GM18498 (cell line): Measurements from ENCODE around the gene SP9.

Experiments used
- ATAC-seq: cut with Tn5 transposase; IDR thresholded peaks from one replicate; pipeline ENCODE4 v1.9.1; 2021; ENCODE audit warnings: mild to moderate bottlenecking, moderate library complexity; ENCODE audit not compliant: unreplicated experiment

Gene SP9

DNA sequence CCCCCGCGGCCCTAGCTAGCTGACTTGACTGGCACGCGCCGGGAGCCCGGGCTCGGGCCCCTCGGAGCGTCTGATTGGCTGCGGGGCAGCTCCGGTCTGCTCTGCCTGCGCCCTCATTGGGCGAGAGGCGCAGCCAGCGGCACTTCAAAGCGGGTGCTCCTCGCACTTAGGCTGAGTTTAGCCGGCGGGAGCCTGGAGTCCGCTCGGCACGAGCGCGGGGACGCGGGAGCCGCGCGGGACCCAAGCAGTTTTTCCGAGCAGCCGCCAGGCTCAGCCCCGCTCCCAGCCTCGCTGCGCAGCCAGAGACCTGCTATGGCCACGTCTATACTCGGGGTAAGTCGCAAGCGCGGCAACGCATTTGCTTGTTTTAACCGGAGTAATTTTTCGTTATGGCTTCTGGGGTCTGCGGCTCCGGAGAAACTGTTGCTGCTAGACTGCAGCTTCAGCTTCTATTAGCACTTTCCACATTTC, at the start of gene SP9:
Gene SP9 (plus strand): TSS at position 174 of the 471 bp plus-strand sequence. CDS start 139 bp downstream, at position 313.
- ATAC-seq: no peak

DNA sequence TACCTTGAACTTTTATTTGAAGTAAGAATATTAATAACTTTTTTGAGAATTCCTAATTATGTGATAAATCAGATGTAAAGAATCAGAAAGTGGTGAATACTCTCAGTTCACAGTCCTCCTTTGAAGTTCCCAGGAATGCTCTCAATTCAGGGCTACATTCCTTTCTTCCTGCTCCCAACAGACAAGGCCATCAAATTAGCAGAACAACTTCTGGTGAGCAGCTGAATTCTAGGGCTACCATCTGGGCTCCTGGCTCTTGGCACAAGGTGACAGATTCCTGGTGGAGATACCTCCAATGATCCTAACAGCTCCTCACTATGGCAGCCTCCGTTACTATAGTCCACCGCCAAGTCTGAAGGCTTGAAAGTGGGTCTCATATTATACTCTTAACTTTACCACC, 48.6 kb upstream of the SP9 start:
- no peak for ATAC-seq

DNA sequence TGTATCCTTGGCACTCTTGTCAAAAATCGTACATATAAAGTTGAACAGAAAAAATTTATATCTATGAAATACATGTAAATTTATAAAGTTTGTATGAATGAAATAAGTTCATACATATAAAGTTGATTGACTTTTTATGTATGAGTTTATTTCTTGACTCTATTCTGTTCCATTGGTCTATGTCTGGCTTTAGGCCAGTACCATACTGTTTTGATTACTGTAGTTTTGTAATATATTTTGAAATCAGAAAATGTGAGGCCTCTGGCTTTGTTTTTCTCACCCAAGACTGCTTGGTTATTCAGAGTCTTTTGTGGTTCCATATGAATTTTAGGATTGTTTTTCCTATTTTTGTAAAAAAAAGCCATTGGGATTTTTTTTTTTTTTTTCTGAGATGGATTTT, 41.8 kb upstream of the SP9 start:
- ATAC-seq: no peak

DNA sequence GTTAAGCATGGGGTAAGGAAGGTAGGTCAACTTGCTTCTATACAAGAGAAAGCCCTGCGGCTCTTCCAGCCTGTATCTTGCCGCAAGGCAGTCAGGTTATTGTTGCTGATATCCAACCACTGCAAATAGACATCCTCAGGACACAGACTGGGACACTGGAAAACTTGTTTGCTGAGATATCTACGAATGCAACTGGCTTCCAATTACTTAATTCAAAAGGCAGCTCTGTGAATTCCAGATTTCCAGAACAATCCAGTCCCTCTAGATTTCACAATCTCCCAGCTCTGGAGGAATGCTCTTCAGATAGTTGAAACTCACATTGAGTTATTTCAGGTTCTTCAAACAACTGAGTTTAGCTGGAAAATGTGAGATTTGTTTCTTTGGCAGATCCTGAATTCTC, 34.6 kb upstream of the SP9 start:
- ATAC-seq: no peak

DNA sequence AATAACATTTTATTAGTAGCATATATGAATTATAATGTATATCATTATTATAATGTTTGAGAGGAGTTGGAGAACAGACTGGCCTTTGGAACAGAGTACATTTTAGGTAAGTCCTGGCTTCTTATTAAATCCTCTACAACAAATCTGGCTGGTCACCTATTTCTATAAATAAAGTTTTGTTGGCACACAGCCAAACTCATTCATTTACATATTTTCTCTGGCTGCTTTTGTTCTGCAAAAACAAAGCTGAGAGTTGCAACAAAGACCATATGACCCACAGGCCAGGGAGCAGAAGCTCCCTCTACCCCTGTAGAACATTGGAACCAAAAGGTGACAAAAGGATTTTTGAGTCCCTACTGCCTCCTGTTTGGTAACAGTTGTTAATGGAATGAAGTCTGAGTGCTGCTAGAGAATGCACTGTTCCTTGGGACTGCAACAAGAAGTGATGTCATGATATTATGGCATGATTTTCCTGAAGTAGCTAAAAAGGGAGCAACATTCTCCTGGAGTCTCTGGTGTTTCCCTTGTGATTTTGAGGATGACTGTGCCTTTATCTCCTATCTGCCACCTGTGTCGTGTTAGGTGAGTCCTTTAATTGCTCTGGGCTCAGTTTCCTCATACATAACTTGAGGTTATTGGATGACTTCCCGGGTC, 22.0 kb upstream of the SP9 start:
- ATAC-seq: no peak

DNA sequence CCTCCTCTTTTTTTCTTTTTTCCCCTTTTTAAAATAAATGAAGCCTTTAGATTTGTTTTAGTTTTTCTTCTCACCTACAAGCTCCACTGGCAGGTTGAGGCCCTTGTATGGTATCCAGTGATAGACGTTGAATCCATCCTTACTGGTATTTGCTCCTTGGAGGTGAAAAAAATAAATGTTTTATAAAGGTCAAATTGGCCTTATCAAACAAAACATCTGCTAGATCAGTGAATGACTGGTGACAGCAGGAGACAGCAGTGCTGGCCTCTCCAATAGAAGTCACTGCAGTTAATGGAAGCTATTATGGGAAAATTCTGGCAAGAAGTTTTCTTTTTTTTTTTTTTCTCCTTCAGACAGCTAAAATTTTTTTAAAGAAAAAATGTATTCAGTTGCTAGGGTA, 12.6 kb upstream of the SP9 start:
- no peak for ATAC-seq

DNA sequence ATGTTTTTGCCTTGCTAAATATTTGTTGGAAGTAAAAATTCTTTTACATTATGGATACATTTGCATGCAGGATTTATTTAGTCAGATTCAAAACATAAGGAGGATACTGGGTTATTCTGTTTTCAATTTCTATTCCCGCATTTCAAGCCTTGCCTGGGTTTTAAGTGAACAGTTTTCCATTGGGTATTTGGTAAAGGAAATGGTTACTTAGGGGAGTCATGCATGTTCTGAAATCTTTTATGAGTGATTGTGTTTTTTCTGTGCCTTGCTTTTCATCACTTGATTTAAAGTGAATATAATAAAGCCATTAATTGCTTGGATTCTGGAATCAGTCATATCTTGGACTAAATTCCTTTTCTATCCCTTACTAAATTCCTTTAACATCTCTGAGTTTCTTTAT, 12.0 kb upstream of the SP9 start:
- no peak for ATAC-seq

DNA sequence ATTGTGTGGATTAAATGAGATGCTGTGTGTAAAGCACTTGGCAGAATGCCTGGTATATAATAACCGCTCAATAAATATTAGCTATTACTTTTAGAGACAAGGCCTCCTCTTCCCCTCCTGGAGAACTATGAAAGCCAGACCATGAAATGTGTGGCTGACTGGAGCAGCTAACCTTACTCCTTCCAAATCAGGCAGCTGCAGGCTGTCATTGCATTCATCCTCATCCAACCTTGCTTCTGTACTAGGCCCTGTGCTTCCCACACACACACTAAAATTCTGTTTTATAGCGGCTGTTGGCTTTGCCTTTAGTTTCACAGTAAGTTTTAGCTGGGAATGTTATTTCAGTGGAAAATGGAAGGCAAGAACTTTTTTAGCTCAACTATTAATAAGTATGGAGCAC, 10.2 kb upstream of the SP9 start:
- no peak for ATAC-seq

DNA sequence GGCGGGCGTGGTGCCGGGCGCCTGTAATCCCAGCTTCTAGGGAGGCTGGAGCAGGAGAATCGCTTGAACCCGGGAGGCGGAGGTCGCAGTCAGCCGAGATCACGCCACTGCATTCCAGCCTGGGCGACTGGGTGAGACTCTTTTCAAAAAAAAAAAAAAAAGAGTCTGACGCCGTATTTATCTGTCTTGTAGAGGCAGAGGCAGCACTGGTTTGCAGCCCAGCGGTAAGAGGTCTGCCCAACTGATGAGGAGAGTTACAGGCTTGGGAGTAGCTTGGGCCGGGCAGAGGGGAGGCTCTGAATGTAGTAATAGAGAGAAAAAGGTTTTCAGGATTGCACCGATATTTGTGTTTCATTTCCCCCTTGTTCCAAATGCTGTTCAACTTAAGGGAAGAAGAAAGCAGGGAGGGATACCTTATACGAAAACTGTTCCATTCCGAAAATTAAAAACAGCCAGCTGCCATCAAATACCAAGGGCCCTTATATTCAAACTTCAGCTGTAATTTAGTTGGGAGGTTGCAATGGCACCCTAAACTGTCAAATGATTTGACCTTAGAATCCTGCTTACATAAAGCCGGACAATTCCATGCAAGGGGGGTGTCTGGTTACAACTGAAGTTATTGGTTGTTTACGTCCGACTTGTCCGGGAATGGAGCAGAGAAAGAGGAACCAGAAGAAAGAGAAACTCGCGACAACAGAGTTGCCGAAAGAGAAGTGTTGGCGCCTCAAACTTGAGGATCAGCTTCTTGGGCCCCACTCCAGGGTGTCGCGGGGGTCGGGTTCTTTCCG, 9.2 kb upstream of the SP9 start:
- no peak for ATAC-seq

DNA sequence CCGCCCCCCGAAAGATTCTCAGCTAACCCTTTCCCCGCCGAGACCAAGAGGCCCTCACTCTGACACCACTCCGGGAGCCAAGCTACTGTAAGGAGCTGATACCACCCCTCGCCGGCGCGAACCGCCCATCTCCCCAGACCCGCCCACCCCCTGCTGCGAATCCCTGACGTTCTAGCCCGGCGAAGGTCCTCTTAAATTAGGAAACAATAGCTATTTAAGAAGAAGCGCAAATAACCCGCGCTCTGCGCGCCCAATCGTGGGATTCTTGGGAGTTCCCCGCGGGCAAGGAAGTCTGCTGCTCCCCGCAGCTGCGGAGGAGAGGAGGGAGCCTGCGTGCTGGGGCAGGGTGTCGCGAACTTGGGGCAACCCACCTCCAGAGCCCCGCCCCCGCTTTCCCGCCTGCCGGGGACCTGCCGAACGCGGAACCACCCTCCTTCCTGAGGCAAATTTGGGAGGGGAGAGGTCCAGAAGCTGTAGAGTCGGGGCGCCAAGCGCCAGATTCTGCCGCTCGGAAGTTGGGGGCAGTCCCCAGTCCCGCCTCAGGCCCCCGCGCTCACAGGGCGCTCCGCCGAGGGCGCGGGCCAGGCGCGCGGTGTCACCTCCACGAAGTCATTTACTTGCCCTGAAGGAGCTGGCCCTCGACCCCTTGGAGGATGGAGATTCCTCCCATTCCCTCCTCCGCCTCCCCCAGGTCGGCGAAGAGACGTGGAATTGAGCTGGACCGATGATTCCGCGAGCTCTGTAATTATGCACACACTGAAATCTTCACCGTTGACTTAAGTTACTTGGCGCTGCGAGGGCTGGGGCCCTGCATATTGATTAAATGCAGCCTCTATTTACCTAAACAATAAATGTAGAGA, 8.4 kb upstream of the SP9 start:
- no peak for ATAC-seq

DNA sequence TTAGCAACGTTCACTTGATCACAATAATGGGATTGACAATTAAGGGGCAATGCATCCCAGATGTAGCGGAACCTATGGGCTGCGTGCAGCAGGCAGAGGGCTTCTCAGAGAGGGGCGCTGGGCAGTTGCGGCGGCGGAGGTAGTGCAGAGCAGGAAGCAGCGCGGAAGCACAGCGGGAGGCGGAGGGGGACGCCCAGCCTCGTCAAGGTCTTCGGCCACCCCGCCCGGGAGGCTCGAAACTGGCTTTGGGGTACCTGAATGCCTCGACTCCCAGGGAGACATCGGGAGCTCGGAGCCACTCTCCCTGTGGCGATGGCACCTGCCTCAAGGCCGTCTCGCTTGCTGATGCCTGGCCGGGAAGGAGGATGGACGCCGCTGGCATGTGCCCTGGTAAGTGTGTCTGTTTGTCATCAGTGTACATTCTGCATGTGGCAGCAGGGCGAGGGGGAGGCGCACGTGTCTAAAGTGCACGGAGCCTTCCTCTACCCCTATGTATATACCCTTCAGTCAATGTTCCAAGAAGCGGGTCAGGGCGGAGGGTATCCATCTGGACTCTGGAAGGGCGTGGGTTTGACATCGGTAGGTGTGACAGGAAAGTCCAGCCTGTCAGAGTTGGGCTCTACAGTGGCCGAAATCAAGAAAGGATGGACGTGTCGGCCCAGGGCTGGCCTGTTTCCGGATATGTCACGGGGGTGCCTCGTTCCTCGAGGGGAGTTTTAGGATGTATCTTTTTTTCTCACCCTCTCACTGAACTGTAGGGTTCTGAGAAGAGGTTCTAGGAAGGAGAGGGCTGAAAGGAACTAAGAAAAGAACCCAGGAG, 7.5 kb upstream of the SP9 start:
- ATAC-seq: no peak

DNA sequence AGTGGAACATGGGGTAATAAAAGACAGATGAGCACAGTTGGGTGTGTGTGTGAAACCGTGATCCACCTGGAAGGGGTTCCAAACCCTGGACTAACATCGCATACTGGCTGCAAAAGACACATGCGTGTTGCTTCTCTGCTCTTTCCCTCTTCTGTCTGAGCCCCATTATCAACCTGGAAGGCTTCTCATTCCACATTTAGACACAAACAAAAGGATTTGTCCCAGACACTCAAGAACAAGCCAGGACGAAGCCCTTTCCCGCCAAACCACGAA, 7.0 kb upstream of the SP9 start:
- no peak for ATAC-seq

DNA sequence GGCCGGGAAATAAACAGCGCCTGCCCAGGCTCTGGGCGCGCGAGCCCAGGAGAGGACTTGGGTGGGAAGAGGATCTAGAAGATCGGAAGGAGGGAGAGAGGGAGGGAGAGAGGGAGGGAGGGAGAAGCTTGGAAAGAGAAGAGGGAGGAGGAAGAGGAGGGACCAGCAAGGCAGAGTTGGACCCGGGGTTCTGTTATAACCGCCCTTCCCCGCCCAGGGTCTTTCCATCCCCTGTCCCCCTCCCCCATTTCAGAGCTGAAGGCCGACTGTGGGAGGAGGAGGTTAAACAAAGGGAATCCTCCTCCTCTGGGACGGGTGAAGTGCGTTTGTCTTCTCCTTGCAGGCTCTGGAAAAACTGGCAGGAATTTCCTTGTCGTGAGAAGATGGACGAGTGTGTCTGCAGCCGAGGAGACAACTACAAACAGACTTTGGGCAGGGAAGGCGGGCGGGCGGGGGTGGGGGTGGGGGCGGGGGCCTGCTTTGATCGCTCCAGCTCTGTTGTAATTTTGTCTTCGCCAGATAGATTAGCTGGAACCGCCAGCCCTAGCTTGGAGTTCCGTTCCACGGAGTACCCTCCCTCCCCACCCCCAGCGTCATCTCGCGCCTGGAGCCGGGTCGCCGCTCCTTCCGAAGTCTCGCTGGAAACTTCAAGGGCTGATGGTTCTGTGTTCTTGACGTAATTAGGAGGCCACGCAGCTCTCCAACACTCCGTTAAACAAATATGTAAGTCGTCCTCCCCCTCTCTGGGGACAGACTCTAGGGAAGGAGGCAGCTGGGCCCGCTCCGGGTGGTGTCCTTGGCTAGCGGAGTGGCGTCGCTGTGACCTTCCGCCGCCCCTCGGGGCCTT, 6.4 kb upstream of the SP9 start:
- no peak for ATAC-seq

DNA sequence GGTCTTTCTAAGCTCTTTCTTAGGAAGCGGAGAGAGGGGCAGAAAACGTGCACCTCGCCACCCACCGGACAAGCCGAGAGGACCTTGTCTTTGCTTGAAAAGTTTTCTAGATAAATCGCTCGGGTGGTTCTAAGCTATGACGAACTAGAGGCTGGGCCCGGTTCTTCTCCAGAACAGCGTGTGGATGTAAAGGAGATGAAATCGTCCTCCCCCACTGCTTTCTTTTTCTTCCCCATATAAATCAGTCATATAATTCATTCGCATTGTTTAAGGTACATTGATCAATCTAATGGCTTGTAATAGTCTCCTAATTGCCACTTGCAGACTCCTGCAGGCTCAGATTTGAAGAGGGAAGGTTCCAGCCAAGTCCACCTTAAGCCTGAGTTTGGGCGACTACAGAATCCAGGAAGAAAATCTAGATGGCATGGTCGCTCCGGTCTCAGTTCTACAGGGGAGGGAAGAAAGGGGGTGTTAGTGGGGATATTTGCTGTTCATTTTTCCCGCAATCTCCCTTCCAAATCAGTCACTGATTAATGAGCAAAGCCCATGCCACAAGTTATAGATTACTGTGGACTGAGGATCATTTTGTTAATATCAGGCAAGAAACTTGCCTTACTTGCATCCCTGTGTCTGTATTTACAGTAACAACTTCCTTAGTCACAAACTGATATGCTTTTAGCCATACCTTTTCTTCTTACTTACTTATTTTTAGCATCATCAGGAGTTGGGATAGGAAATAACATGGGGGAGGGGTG, 5.6 kb upstream of the SP9 start:
- no peak for ATAC-seq

DNA sequence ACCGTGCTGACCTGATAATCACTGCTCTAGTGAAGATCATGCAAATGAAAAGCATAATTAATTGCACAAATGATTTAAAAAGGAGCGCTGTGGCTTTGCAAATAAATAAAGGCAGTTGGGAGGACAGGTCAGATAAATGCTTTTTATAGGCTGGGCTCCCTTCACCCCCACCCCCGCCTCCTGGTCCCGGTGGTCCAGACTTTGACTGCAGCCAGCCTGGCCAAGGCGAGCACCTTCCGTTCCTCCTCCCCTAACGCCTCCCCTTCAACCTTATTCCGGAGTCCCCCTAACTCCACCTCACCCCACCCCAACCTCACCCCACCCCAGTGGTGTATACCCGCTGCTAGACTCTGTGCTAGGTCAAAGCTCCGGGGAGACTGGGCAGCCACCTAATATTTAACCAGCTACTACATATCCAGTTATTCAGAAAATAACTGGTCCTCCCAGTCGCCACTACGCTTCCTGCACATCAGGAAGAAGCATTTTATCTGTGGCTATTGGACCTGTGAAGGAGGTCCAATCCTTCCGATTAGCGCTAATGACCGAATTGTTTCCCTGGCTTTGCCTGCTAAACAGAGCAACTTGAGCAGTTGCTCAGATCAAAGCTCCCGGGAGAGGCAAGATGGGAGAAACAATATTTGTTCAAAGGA, 3.7 kb upstream of the SP9 start:
- ATAC-seq: no peak

DNA sequence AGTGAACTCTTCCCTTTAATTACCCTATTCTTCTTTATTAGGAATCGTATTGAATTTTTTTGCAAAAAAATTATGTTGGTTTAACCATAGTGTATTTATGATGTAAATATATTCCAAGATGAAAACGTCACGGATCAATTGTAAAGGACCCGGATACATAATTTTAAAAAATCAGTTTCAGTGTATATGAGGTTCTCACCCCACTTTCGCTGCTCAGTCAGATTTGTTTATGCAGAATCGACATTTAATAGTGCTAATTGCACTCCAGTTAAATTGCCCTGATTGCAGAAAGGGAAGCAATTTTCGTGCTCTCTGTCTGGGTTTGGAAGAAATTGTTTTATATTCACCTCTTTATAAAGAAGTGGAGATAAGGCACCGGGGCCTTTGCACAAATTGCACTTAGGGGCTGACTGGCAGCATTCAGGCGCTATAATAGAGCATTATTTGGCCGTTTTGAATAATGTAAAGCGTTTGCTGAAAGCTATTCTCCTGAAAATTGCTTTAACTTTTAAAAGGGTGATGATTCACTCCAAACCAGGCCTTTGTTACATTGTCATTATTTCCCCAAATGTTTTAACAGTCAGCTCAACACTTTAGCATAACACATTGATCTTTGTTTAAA, 3.0 kb upstream of the SP9 start:
- no peak for ATAC-seq

DNA sequence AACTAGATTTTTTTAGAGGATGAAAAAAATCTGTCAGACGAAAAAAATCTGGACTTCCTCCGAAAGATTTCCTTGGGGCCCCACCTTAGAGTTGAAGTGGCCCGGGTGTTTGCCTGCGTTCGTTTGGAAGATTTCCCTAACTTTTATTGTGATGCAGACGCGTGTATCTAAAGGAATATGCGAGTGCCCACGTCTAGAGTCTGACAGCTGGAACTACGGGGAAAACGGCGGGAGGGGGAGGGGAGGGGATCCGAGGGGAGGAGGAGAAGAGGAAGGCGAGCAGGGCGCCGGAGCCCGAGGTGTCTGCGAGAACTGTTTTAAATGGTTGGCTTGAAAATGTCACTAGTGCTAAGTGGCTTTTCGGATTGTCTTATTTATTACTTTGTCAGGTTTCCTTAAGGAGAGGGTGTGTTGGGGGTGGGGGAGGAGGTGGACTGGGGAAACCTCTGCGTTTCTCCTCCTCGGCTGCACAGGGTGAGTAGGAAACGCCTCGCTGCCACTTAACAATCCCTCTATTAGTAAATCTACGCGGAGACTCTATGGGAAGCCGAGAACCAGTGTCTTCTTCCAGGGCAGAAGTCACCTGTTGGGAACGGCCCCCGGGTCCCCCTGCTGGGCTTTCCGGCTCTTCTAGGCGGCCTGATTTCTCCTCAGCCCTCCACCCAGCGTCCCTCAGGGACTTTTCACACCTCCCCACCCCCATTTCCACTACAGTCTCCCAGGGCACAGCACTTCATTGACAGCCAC, 2.4 kb upstream of the SP9 start:
- no peak for ATAC-seq

DNA sequence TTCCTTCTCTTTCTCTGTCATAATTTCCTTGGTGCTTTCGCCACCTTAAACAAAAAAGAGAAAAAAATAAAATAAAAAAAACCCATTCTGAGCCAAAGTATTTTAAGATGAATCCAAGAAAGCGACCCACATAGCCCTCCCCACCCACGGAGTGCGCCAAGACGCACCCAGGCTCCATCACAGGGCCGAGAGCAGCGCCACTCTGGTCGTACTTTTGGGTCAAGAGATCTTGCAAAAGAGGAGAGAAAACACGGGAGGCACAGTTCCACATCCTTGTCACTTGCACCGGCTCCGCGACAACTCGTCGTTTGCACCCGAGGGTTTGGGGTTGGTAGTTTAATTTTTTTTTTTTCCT, 1.8 kb upstream of the SP9 start:
- ATAC-seq: no peak
